HEK293 (cell line): ENCODE results near the gene NAE1.
A peak's percentile ranks its signal among the peaks of the same experiment; 100 is the strongest.

Experiments
- CTCF ChIA-PET: fragments of 350-600 bp; formaldehyde crosslinking; extraction: SDS; loops from one replicate; lab custom pipeline; 2021; ENCODE audit warnings: antibody characterized with exemption; lab: Yijun Ruan, JAX
- POLR2A ChIA-PET: fragments of 300-600 bp; formaldehyde crosslinking; extraction: SDS; loops from one replicate; lab custom pipeline; 2020; ENCODE audit warnings: antibody characterized with exemption, inconsistent platforms; lab: Yijun Ruan, JAX
- H3K27ac ChIP-seq: fragments of 200-500 bp; sonication (Bioruptor generic); 2 replicates; pipeline ENCODE4 v1.5.1; 2014; ENCODE audit warnings: low read depth, low read length, control low read depth, inconsistent platforms; ENCODE audit errors: extremely low read depth
- H3K36me3 ChIP-seq, 2 experiments: fragments of 200-500 bp in 1 of 2; sonication (Bioruptor generic) in 1 of 2; 1 replicate in 1 of 2; 2 replicates in 1 of 2; pipeline ENCODE4 v1.5.1; 2014 to 2017; ENCODE audit warnings: inconsistent platforms in 2 of 2, low read length in 2 of 2; ENCODE audit not compliant: control insufficient read depth in 2 of 2, insufficient read depth in 1 of 2
- H3K4me1 ChIP-seq: fragments of 200-500 bp; sonication (Bioruptor generic); 2 replicates; pipeline ENCODE4 v1.5.1; 2014; ENCODE audit warnings: mild to moderate bottlenecking, low read length, inconsistent platforms; ENCODE audit not compliant: control insufficient read depth, insufficient read depth
- H3K4me3 ChIP-seq: 2 replicates; pipeline ENCODE4 v1.5.1; 2011; ENCODE audit warnings: low read depth, mild to moderate bottlenecking, control low read depth, low read length, moderate library complexity
- H3K9me3 ChIP-seq: fragments of 200-500 bp; sonication (Bioruptor generic); 2 replicates; pipeline ENCODE4 v1.5.1; 2014; ENCODE audit warnings: low read depth, low read length, inconsistent platforms; ENCODE audit not compliant: control insufficient read depth, insufficient read depth
- ATF2 ChIP-seq: fragments of 450-650 bp; formaldehyde crosslinking; IDR thresholded peaks from 2 replicates; pipeline ENCODE4 v1.5.1; 2016; ENCODE audit warnings: missing biosample characterization, missing genetic modification characterization, low read depth
- EGR2 ChIP-seq: fragments of 450-650 bp; formaldehyde crosslinking; IDR thresholded peaks from 2 replicates; pipeline ENCODE4 v1.5.1; 2016; ENCODE audit warnings: low read depth, missing biosample characterization, missing genetic modification characterization
- FEZF1 ChIP-seq: fragments of 450-650 bp; formaldehyde crosslinking; IDR thresholded peaks from 2 replicates; pipeline ENCODE4 v1.5.1; 2016; ENCODE audit warnings: missing biosample characterization, missing genetic modification characterization
- GLI2 ChIP-seq: fragments of 450-650 bp; formaldehyde crosslinking; IDR thresholded peaks from 2 replicates; pipeline ENCODE4; 2017; ENCODE audit warnings: missing biosample characterization, missing genetic modification characterization, low read depth, borderline replicate concordance
- HOXD13 ChIP-seq: sonication (generic); formaldehyde crosslinking; IDR thresholded peaks from 2 replicates; pipeline ENCODE4 v1.8.0; 2022; ENCODE audit warnings: missing genetic modification reagents, borderline replicate concordance
- IKZF3 ChIP-seq: fragments of 450-650 bp; IDR thresholded peaks from 2 replicates; pipeline ENCODE4 v1.5.0; 2018; ENCODE audit warnings: missing biosample characterization, mild to moderate bottlenecking, missing genetic modification characterization, moderate library complexity
- PRDM1 ChIP-seq: fragments of 450-650 bp; formaldehyde crosslinking; IDR thresholded peaks from 2 replicates; pipeline ENCODE4; 2016; ENCODE audit warnings: missing biosample characterization, missing genetic modification characterization
- PRDM2 ChIP-seq: fragments of 450-650 bp; formaldehyde crosslinking; IDR thresholded peaks from 2 replicates; pipeline ENCODE4 v1.5.1; 2016; ENCODE audit warnings: missing biosample characterization, missing genetic modification characterization, borderline replicate concordance
- SCRT1 ChIP-seq: fragments of 450-650 bp; formaldehyde crosslinking; IDR thresholded peaks from 2 replicates; pipeline ENCODE4 v1.5.1; 2016; ENCODE audit warnings: missing biosample characterization, missing genetic modification characterization, borderline replicate concordance
- ZBTB26 ChIP-seq: fragments of 450-650 bp; formaldehyde crosslinking; optimal IDR thresholded peaks from 2 replicates; pipeline ENCODE3; 2016; ENCODE audit warnings: missing biosample characterization, mild to moderate bottlenecking, missing genetic modification characterization
- ZNF133 ChIP-seq: fragments of 450-650 bp; formaldehyde crosslinking; IDR thresholded peaks from 2 replicates; pipeline ENCODE4 v1.5.1; 2016; ENCODE audit warnings: missing biosample characterization, missing genetic modification characterization
- ZNF146 ChIP-seq: fragments of 450-650 bp; formaldehyde crosslinking; IDR thresholded peaks from 2 replicates; pipeline ENCODE4 v1.5.1; 2016; ENCODE audit warnings: missing biosample characterization, missing genetic modification characterization
- ZNF157 ChIP-seq: fragments of 450-650 bp; formaldehyde crosslinking; IDR thresholded peaks from 2 replicates; pipeline ENCODE4 v1.5.1; 2016; ENCODE audit warnings: missing biosample characterization, missing genetic modification characterization
- ZNF248 ChIP-seq: fragments of 450-650 bp; formaldehyde crosslinking; IDR thresholded peaks from 2 replicates; pipeline ENCODE4 v1.5.1; 2017; ENCODE audit warnings: missing biosample characterization, missing genetic modification characterization
- ZNF26 ChIP-seq: fragments of 450-650 bp; formaldehyde crosslinking; IDR thresholded peaks from 2 replicates; pipeline ENCODE4 v1.5.1; 2016; ENCODE audit warnings: missing biosample characterization, missing genetic modification characterization
- ZNF302 ChIP-seq: fragments of 450-650 bp; formaldehyde crosslinking; IDR thresholded peaks from 2 replicates; pipeline ENCODE4 v1.5.1; 2016; ENCODE audit warnings: missing biosample characterization, missing genetic modification characterization, low read depth
- ZNF416 ChIP-seq: fragments of 450-650 bp; formaldehyde crosslinking; IDR thresholded peaks from 2 replicates; pipeline ENCODE4 v1.5.1; 2016; ENCODE audit warnings: missing biosample characterization, missing genetic modification characterization
- ZNF521 ChIP-seq: fragments of 450-650 bp; formaldehyde crosslinking; IDR thresholded peaks from 2 replicates; pipeline ENCODE4 v1.5.1; 2017; ENCODE audit warnings: missing biosample characterization, mild to moderate bottlenecking, missing genetic modification characterization
- ZNF580 ChIP-seq: fragments of 450-650 bp; formaldehyde crosslinking; IDR thresholded peaks from 2 replicates; pipeline ENCODE4 v1.5.1; 2016; ENCODE audit warnings: missing biosample characterization, missing genetic modification characterization
- ZNF621 ChIP-seq: fragments of 450-650 bp; formaldehyde crosslinking; IDR thresholded peaks from 2 replicates; pipeline ENCODE4 v1.5.1; 2017; ENCODE audit warnings: missing biosample characterization, missing genetic modification characterization
- ZNF623 ChIP-seq: fragments of 450-650 bp; formaldehyde crosslinking; IDR thresholded peaks from 2 replicates; pipeline ENCODE4 v1.5.1; 2016; ENCODE audit warnings: missing biosample characterization, missing genetic modification characterization
- ZNF626 ChIP-seq: fragments of 450-650 bp; sonication (Bioruptor Pico); formaldehyde crosslinking; IDR thresholded peaks from 2 replicates; pipeline ENCODE4 v1.5.1; 2018; ENCODE audit warnings: missing biosample characterization, missing genetic modification characterization, inconsistent platforms
- ZNF843 ChIP-seq: fragments of 450-650 bp; formaldehyde crosslinking; IDR thresholded peaks from 2 replicates; pipeline ENCODE4 v1.5.1; 2016; ENCODE audit warnings: missing biosample characterization, missing genetic modification characterization

NAE1 gene

GRCh38 chr16:66814734-66815133 is 16.0 kb downstream of the NAE1 start:
- ChIA-PET CTCF (interaction anchor here (0.5 to 2.9 kb wide), 5 partner anchors 11 to 546 kb away, joined by 3 to 12 read pairs (median 5); partner anchors contain the start of genes DYNC1LI2 and NAE1), POLR2A (interaction anchor here (1.3 kb wide), 1 partner anchor 58 kb away, joined by 3 read pairs; no protein-coding TSS in a partner anchor)
- no peaks in the 10 kb centered on the region for H3K4me1 ChIP-seq
- TF ChIP-seq HOXD13 (CRISPR knock-in tag), result no peak
- peak; percentile 57 for TF ChIP-seq ZNF623
- no peak for TF ChIP-seq ATF2 (tag by site-specific recombination)
- no peak for TF ChIP-seq ZNF26 (tag by site-specific recombination)
- no peak for TF ChIP-seq ZNF521 (tag by site-specific recombination)
- TF ChIP-seq SCRT1 (tag by site-specific recombination), result no peak
- TF ChIP-seq IKZF3 (tag by site-specific recombination), result no peak
- H3K36me3 ChIP-seq, result peaks cover 70 to 95% of the 10 kb centered on the region in 2 experiments
- no peak overlapping the region for H3K27ac ChIP-seq
- no peak overlapping the region for H3K4me3 ChIP-seq
- H3K9me3 ChIP-seq, result no peaks in the 10 kb centered on the region

- Histone ChIP-seq H3K4me1 (no peaks in the 10 kb centered on the region), H3K9me3 (no peaks in the 10 kb centered on the region), H3K27ac (no peak overlapping the region), H3K4me3 (no peak overlapping the region), H3K36me3 (peaks cover 62 to 92% of the 10 kb centered on the region in 2 experiments)
- POLR2A ChIA-PET, result no interaction called here
- CTCF ChIA-PET, result no interaction called here
- TF ChIP-seq ZNF133 (tag by site-specific recombination) (no peak), ZNF146 (no peak), PRDM2 (tag by site-specific recombination) (no peak), PRDM1 (tag by site-specific recombination) (no peak), EGR2 (tag by site-specific recombination) (no peak), GLI2 (tag by site-specific recombination) (no peak)
These were observed 19.7 kb downstream of the NAE1 start for GRCh38 chr16:66811043-66811442.

GRCh38 chr16:66810391-66810790 is 20.4 kb downstream of the NAE1 start:
- Histone ChIP-seq H3K9me3 (no peaks in the 10 kb centered on the region), H3K36me3 (peaks cover 61 to 91% of the 10 kb centered on the region in 2 experiments), H3K4me3 (no peak overlapping the region), H3K27ac (no peak overlapping the region), H3K4me1 (no peaks in the 10 kb centered on the region)
- POLR2A ChIA-PET, result no interaction called here
- CTCF ChIA-PET, result no interaction called here
- no peak for TF ChIP-seq ZNF580 (tag by site-specific recombination)
- no peak for TF ChIP-seq ZNF621 (tag by site-specific recombination)
- TF ChIP-seq ZNF302 (tag by site-specific recombination), result no peak
- no peak for TF ChIP-seq ZNF157 (tag by site-specific recombination)
- TF ChIP-seq ZNF623, result no peak
- TF ChIP-seq ZNF416 (tag by site-specific recombination), result no peak
- no peak for TF ChIP-seq ZBTB26 (tag by site-specific recombination)
- TF ChIP-seq ZNF248 (tag by site-specific recombination), result no peak
- no peak for TF ChIP-seq FEZF1 (tag by site-specific recombination)
- TF ChIP-seq ZNF626 (tag by site-specific recombination), result no peak
- no peak for TF ChIP-seq ZNF843 (tag by site-specific recombination)
